HT1080 (cell line): ENCODE measurements around the gene PTPRZ1. TPM values are rescaled to one million over a fixed set of nuclear protein-coding genes. Genes with fewer than 3 reads are reported as not detected.
A peak's percentile ranks its signal among the peaks of the same experiment; 100 is the strongest.

Source experiments
- DNase-seq: peaks from one replicate; pipeline ENCODE4 v3.0.0-alpha.2; 2015; ENCODE audit warnings: low read depth
- polyA plus RNA-seq, 2 experiments: library from polyadenylated mRNA; depleted of rRNA; stranded (reverse); fragments of >200 nt; gene quantifications; 2 replicates each; pipeline ENCODE4 v1.2.3, GENCODE V29; 2015
- total RNA-seq: library from RNA; depleted of rRNA; stranded (reverse); fragments of >200 nt; shearing (Covaris generic); gene quantifications from 2 replicates; pipeline ENCODE4 v1.2.3, GENCODE V29; 2014; rRNA removed

The PTPRZ1 gene
- 0.26 and 0.30 TPM in 2 replicates for total RNA-seq
- 0.71 and 1.2 TPM in 2 replicates for polyA plus RNA-seq (2015; cell fraction: cytosol; rRNA removed)
- 2.7 and 3.1 TPM in 2 replicates for polyA plus RNA-seq (2015; cell fraction: nucleus; rRNA removed)

- peak; percentile 14 for DNase-seq
These were observed at the start of gene PTPRZ1 for GRCh38 chr7:121872831-121873288. Gene PTPRZ1 (plus strand): TSS chr7:121873161. CDS start chr7:121873500, 339 bp downstream.

DNA sequence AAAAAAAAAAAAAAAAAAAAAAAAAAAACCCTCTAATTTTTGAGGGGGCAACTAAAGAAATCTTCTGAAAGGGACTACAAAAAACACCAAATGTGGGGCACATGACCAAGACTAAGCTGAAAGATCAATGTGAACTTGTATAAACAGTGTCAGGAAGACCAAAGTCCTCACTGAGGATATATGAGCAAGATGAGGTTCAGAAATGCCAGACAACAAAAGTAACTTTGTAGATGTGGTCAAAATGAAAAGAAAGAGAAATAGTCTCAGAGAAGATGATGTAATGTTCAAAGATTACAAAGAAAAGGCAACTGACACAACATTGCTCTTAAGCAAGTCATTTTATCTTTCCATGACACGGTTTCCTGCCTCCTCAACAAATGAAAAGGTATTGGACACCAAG, 48.7 kb upstream of the PTPRZ1 start:
- DNase-seq, result peak; percentile 8

GRCh38 chr7:121831351-121831750, 41.6 kb upstream of the PTPRZ1 start:
- peak; percentile 24 for DNase-seq

GRCh38 chr7:121831801-121832200, 41.2 kb upstream of the PTPRZ1 start:
- no peak for DNase-seq

DNA sequence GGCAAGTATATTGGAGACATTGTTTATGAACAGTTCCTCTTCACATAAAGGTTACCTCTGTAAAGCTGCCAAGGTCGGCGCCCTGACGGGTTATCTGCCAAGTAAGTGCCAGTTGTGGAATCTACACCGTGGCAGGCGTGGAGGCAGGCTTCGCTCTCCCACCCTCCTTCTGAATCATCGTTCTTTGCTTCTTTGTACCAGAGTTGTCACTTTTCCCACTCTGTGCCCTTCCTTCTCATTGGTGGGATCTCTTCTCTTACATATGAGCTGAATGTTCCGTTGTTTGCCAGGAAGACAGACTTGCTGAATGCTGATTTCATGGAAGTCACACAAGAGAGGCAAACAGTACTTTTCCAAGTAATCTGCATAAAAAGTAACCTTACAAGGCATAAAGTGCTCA, 40.6 kb upstream of the PTPRZ1 start:
- DNase-seq, result no peak

- no peak for DNase-seq
These were observed 39.0 kb upstream of the PTPRZ1 start for GRCh38 chr7:121833991-121834390.

DNA sequence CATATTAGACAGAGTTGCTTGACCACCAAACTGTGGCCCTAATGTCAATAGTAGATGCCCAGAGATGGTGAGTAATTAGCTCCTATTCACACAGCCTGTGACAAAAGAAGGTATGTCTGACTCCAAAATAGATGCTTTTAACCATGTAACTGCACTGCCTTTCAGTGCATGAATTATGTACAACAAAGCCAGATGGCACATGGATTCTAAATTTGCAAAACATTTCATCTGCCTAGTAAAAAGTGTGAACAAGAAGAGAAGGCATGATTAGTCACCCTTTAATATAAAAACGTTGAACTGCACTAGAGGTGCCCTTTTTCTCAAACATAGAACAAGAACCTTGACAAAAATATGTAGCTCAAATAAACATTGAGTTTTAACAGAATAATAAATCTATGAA, 35.5 kb upstream of the PTPRZ1 start:
- no peak for DNase-seq

- no peak for DNase-seq
These were observed 25.9 kb upstream of the PTPRZ1 start for GRCh38 chr7:121847041-121847440.

DNA sequence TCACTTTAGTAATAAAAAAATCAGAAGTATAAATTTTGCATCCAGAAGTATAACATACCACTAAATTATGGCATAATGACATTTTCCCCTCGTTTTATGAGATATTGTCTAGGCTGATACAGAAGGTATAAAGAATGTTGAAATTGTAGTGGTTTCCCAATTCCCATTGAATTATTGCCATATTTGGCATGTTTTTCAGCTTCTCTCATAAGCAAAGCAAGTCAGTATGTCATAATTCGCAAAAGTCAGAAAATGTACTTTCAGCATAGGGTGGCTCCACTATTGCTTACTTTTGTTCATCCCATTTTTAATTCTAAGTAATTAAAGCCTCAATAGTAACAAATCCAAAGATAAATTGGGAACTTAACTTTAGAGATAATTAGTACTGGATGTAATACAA, 19.7 kb upstream of the PTPRZ1 start:
- DNase-seq, result no peak

GRCh38 chr7:121860953-121861352, 12.0 kb upstream of the PTPRZ1 start:
- DNase-seq, result no peak

- no peak for DNase-seq
These were observed 10.4 kb upstream of the PTPRZ1 start for GRCh38 chr7:121862591-121862990.

DNA sequence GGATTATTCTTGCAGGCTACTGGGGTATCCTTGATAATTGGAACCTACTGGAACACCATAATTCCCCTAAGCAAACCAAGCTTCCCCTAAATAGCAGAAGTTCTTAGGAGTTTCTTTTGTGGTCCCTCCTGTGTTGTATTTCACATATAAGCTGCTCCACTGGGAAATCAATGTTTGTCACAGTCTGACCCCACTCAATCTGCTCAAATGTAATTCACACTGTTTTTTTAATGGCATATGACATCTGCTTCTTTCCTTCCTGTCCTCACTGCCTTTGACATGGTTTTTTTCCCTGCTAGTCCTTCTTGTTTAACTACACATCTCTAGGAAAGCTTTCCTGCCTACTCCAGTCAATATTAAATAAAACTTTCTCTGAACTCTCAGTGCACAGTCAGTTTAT, 1.8 kb upstream of the PTPRZ1 start:
- DNase-seq, result no peak

DNA sequence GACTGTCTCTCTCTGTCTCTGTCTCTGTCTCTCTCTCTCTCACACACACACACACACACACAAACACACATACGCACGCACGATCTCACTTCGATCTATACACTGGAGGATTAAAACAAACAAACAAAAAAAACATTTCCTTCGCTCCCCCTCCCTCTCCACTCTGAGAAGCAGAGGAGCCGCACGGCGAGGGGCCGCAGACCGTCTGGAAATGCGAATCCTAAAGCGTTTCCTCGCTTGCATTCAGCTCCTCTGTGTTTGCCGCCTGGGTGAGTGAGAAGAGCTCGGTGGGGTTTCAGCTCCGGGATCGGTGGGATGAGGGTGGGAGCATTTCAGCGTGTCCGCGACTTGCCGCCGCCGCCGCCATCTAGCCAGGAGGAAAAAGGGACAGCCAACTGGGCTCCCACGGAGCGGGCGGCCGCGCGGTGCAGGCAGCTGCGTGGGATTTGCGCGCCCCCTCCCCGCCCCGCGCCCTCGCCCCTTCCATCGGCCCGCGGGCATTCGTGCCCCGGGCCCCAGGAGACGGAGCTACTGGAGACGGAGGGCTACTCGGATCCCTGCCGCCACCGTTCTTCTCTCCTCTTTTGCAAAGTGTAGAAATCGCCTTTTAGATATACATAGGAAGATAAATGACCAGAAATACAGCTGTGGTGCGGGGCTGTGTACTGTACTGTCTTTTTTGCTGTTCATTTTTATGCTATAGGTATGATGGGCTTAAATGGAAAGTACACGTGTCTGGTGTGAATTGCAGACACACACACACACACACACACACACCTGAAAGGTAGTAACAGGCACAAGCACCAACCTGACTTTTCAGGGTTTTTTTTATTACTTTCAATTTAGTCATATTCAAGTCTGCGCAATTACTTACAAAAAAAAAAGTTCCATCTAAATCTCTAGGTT, 581 bp downstream of the PTPRZ1 start:
- DNase-seq, result no peak

DNA sequence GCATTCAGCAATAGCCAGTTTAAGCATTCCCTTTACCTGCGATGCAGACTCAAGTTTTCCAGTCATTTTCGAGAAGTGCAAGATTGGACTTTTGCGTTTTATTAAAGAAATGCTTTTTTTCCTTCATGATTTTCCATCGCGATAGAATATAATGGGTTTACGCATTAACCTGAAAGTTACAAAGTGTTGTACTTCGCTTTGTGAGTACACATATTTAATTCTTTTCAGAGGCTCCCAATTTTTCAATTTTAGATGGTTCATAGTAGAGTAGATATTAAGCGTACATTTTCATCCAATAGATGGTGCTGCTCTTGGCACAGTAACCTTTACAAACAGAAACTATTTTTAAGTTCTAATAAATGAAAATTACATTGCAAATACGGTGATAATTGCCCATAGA, 1.3 kb downstream of the PTPRZ1 start:
- DNase-seq, result no peak

- DNase-seq, result no peak
These were observed 2.2 kb downstream of the PTPRZ1 start for GRCh38 chr7:121875203-121875602.

DNA sequence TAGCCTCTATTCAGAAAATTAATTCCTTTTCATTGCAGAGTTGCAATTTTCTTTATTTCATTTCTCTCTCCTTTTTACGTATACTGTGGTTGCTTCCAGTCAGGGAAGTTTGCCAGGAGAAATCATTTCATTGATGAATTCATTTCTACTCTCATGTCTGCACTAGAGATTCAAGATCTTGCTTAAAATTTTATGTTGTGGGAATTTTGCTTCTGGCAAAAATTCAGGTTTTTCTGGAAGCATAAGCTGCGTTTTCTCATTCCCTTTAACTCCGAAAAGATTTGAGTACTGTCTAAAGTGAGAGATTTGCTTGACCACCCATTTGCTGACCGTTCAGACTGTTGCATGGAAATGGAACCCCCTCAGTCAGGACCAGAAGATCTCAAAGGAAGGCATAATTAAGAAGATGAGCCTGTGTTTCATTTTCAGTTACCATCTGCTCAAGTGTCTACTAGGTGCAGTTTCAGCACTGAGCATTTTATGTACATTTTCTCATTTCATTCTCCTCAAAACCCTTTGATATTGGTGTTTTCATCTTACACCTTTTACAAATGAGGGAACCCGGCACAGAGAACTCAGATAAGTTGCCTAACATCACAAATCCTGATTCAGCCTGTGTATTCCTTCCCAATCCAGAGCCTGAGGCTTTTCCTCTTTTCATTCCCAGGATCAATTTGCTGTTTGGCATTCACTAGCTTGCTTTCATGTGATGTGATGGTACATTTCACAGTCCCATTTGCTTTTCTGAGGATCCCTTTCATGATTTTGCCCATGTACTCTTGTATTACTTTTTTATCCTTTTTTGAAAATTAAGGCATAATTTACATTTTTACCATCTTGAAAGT, 3.9 kb downstream of the PTPRZ1 start:
- DNase-seq, result no peak

DNA sequence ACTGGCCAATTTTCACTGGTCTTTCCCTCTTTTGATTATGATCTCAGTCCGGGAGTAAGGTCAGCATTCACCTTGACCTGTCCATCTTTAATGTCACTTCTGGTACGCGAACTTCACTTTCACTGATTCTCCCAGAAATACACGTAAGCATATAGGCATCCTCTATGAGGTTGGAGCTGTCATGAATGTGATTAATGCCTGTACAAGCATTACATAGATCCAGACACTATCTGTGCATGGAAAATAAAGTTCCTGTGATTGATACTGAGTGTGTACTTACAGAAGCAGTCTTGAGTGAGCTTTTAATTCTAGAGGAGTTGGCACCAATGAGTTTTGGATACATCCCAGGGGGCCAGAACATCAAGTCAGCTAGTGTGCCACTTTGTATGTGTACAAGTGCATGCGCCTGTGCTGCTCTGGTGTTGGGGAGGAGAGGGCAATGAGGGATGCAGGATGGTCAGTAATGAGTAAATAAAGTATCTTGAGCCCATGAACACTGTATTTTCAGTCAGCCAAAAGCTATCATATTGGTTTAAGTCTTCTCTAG, 6.0 kb downstream of the PTPRZ1 start:
- DNase-seq, result no peak

GRCh38 chr7:121879544-121879943, 6.6 kb downstream of the PTPRZ1 start:
- no peak for DNase-seq

- DNase-seq, result no peak
These were observed 9.8 kb downstream of the PTPRZ1 start for GRCh38 chr7:121882731-121883130.

DNA sequence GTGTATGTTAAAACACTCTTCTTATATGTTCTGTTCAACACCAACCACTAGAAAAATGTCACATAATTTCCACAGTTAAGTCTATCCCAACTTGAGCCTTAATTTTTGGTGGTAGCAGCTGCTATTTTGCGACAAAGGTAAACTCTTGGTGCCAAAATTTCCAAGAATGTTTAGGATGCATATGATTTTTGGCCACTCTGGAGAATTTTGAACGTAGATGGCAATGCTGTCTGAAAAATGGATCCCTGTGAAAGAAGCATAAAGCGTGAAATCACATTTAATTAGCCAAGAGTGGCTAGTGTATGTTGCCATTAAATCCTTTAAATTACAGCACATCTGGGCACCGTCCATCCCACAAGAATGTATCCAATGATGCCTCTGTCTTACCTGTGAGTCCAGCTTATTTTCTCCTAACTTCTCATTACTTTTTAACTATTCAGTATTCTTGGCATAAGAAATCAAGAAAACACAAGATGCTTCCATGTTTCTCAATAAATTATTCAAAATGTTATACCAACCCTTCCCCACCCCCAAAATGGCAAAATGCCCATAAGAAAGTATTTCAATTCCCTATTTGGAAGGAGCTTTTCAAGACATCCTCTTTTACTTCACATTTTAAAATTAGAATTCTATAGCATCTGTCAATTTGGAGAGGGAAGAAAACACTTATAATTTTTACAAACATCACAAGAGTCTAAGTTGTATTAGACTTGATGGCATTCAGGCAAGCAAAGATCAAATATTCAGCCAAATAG, 12.4 kb downstream of the PTPRZ1 start:
- DNase-seq, result no peak

DNA sequence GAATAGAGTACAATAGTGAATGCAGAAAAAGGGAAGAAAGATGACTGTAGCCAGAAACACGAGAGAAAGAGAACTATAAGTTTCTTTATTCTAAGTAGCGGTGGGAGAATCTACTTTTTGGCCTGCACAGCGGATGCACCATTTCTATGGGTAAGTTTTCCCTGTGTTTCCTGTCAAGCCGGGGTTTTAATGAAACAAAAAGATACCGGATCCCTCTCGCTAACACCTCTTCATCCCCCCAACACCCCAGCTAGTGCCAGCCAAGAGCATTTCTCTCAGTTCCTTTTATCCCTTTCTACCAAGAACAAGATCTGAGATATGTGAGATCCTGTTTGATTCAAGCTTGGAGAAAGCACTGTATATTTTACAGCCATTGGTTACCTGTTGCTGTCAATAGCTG, 14.7 kb downstream of the PTPRZ1 start:
- DNase-seq, result no peak
